Smooth muscle cell (in vitro differentiated cells): Measurements from ENCODE around the gene YWHAG. TPM values are rescaled to one million over a fixed set of nuclear protein-coding genes. Genes with fewer than 3 reads are reported as not detected.

Experiments used
- DNase-seq: peaks from one replicate; lab custom pipeline; 2025; ENCODE audit not compliant: unreplicated experiment; lab: John Stamatoyannopoulos, UW
- H2AFZ ChIP-seq: fragments of 200-600 bp; sonication (generic); 2 replicates; pipeline ENCODE4 v1.6.0; 2016; ENCODE audit warnings: antibody characterized with exemption, low read depth, mild to moderate bottlenecking
- H3F3A ChIP-seq: fragments of 200-600 bp; sonication (generic); 2 replicates; pipeline ENCODE4 v1.6.0; 2017; ENCODE audit warnings: antibody characterized with exemption, low read depth
- H3K27ac ChIP-seq: fragments of 200-600 bp; sonication (generic); 2 replicates; pipeline ENCODE4 v1.5.1; 2016; ENCODE audit warnings: low read depth, mild to moderate bottlenecking
- H3K27me3 ChIP-seq: fragments of 200-600 bp; sonication (generic); 2 replicates; pipeline ENCODE4 v1.6.1; 2016; ENCODE audit warnings: low read depth, mild to moderate bottlenecking
- H3K36me3 ChIP-seq: fragments of 200-600 bp; sonication (generic); 2 replicates; pipeline ENCODE4 v1.5.1; 2016; ENCODE audit warnings: low read depth
- H3K4me1 ChIP-seq: fragments of 200-600 bp; sonication (generic); 2 replicates; pipeline ENCODE4 v1.5.1; 2016; ENCODE audit warnings: low read depth
- H3K4me2 ChIP-seq: fragments of 200-600 bp; sonication (generic); 2 replicates; pipeline ENCODE4 v1.6.0; 2016; ENCODE audit warnings: mild to moderate bottlenecking
- H3K4me3 ChIP-seq: fragments of 200-600 bp; sonication (generic); 2 replicates; pipeline ENCODE4 v1.5.1; 2016; ENCODE audit warnings: mild to moderate bottlenecking
- H3K79me2 ChIP-seq: fragments of 200-600 bp; sonication (generic); 2 replicates; pipeline ENCODE4 v1.6.0; 2016; ENCODE audit warnings: low read depth, mild to moderate bottlenecking
- H3K9ac ChIP-seq: fragments of 200-600 bp; sonication (generic); 2 replicates; pipeline ENCODE4 v1.6.0; 2016; ENCODE audit warnings: low read depth
- H3K9me3 ChIP-seq: fragments of 200-600 bp; sonication (generic); replicated peaks from 2 replicates; pipeline ENCODE4 v1.5.1; 2016; ENCODE audit warnings: low read depth
- H4K20me1 ChIP-seq: fragments of 200-600 bp; sonication (generic); 2 replicates; pipeline ENCODE4 v1.6.0; 2016; ENCODE audit warnings: low read depth
- CTCF ChIP-seq: fragments of 200-600 bp; sonication (generic); IDR thresholded peaks from 2 replicates; pipeline ENCODE4 v1.5.1; 2017; ENCODE audit warnings: borderline replicate concordance, mild to moderate bottlenecking, antibody characterized with exemption; ENCODE audit not compliant: insufficient read depth, poor library complexity, severe bottlenecking
- WGBS: methylation state at CpG from one replicate; pipeline ENCODE4 v1.1.7; 2016; ENCODE audit warnings: low lambda C conversion rate; 5-methylcytosine and 5-hydroxymethylcytosine counted together
- polyA plus RNA-seq: library from polyadenylated mRNA; unstranded; fragments of >200 nt; fragmentation: Nextera tagmentation; extraction: Ambion mirVana; gene quantifications from 2 replicates; pipeline ENCODE4 v1.2.1, GENCODE V29; 2016
- total RNA-seq: library from RNA; depleted of rRNA; stranded (reverse); fragments of >200 nt; gene quantifications from 2 replicates; pipeline ENCODE4 v1.2.3, GENCODE V29; 2014

Gene YWHAG
- total and polyA plus RNA-seq, 2 experiments from 2014 or later: 17.6 to 132 TPM

- Histone ChIP-seq H3K36me3 (peaks cover 13% of the 10 kb centered on the region), H3K9me3 (no peaks in the 10 kb centered on the region), H3K4me2 (no peak overlapping the region), H3K4me3 (no peak overlapping the region), H2AFZ (no peak overlapping the region), H3F3A (peaks cover 17% of the 10 kb centered on the region), H3K79me2 (peaks cover 93% of the 10 kb centered on the region), H3K4me1 (peaks cover 5% of the 10 kb centered on the region), H3K27me3 (no peaks in the 10 kb centered on the region), H3K9ac (no peak overlapping the region), H4K20me1 (peaks cover 100% of the 10 kb centered on the region), H3K27ac (peak overlapping the region; percentile 46)
- no peak for TF ChIP-seq CTCF
- no peak for DNase-seq
- WGBS: 88% methylated on average over 7 of the region's 7 CpGs
Measured at GRCh38 chr7:76327610-76328009, 31.2 kb downstream of the YWHAG start.

- peaks cover 5% of the 10 kb centered on the region for H3K4me1 ChIP-seq
- H3K9ac ChIP-seq: no peak overlapping the region
- no peak for DNase-seq
- peaks cover 21% of the 10 kb centered on the region for H3F3A ChIP-seq
- H3K4me2 ChIP-seq: peak overlapping the region; percentile 1
- no peaks in the 10 kb centered on the region for H3K27me3 ChIP-seq
- H3K27ac ChIP-seq: peak overlapping the region; percentile 46
- no peak for TF ChIP-seq CTCF
- no peak overlapping the region for H3K4me3 ChIP-seq
- 58% methylated on average over 5 of the region's 5 CpGs for WGBS
- H2AFZ ChIP-seq: no peak overlapping the region
- peaks cover 100% of the 10 kb centered on the region for H4K20me1 ChIP-seq
- no peaks in the 10 kb centered on the region for H3K9me3 ChIP-seq
- peaks cover 13% of the 10 kb centered on the region for H3K36me3 ChIP-seq
- H3K79me2 ChIP-seq: peaks cover 89% of the 10 kb centered on the region
Measured at GRCh38 chr7:76326646-76327233, 32.1 kb downstream of the YWHAG start.

DNA sequence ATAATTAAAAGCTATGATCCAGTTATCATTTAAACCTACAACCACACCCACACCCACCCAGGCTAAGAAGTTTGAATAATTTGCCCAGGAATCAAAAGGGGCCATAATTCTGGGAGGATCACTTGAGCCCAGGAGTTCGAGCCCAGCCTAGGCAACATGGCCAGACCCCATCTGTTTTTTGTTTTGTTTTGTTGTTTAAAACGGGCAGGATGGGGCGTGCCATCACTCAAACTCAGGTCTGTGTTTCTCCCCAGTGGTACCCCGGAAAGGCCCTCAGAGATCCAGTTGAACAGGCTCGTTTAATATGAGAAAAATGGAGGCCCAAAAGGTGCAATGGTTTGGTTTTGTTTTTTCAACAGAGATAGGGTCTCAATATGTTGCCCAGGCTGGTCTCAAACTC, 33.0 kb downstream of the YWHAG start:
- no peak overlapping the region for H3K4me2 ChIP-seq
- H3K4me1 ChIP-seq: peaks cover 5% of the 10 kb centered on the region
- peaks cover 13% of the 10 kb centered on the region for H3K36me3 ChIP-seq
- WGBS: 99% methylated on average over 5 of the region's 5 CpGs
- H3K27ac ChIP-seq: no peak overlapping the region
- no peaks in the 10 kb centered on the region for H3K27me3 ChIP-seq
- H4K20me1 ChIP-seq: peaks cover 94% of the 10 kb centered on the region
- peaks cover 27% of the 10 kb centered on the region for H3F3A ChIP-seq
- no peaks in the 10 kb centered on the region for H3K9me3 ChIP-seq
- H3K79me2 ChIP-seq: peaks cover 84% of the 10 kb centered on the region
- no peak overlapping the region for H3K4me3 ChIP-seq
- no peak for DNase-seq
- no peak overlapping the region for H2AFZ ChIP-seq
- H3K9ac ChIP-seq: no peak overlapping the region
- no peak for TF ChIP-seq CTCF

DNA sequence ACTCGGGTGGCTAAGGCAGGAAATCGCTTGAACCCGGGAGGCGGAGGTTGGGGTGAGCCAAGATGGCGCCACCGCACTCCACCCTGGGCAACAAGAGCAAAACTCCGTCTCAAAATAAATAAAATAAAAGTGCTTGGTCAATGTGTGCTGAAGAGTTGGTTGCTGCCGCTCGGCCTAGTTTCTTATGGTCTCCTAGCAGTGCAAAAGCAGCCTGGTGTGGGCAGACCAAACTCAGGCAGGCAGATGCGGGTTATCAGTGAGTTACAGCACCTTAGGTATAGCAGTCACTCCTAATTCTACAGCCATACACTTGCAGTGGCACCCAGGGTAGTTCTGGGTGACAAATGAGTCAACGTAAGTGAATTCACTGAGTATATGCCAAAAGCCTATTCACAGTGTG, 33.7 kb downstream of the YWHAG start:
- no peak for DNase-seq
- Histone ChIP-seq H3K9me3 (no peaks in the 10 kb centered on the region), H3K4me3 (no peak overlapping the region), H3K4me2 (no peak overlapping the region), H2AFZ (no peak overlapping the region), H4K20me1 (peaks cover 88% of the 10 kb centered on the region), H3K27ac (no peak overlapping the region), H3K4me1 (peaks cover 5% of the 10 kb centered on the region), H3K36me3 (peaks cover 13% of the 10 kb centered on the region), H3K9ac (no peak overlapping the region), H3K27me3 (no peaks in the 10 kb centered on the region), H3K79me2 (peaks cover 76% of the 10 kb centered on the region), H3F3A (peaks cover 29% of the 10 kb centered on the region)
- no peak for TF ChIP-seq CTCF
- 98% methylated on average over 11 of the region's 11 CpGs for WGBS
